NCI-H2196 treated with DMSO at 0.1 percent for 48 hours (cell line): Measurements from ENCODE around the gene CLCN5.
A peak's percentile ranks its signal among the peaks of the same experiment; 100 is the strongest.

Experiments used
- DNase-seq: peaks from one replicate; lab custom pipeline; 2025; ENCODE audit not compliant: unreplicated experiment; lab: John Stamatoyannopoulos, UW

CLCN5 gene

GRCh38 chrX:49922291-49923241, at the start of gene CLCN5:
Gene CLCN5 (plus strand): TSS chrX:49922596. CDS start chrX:49925299, 2,703 bp downstream.
- peak; percentile 78 for DNase-seq

GRCh38 chrX:49876750-49877149, 45.6 kb upstream of the CLCN5 start:
- no peak for DNase-seq

- DNase-seq = no peak
Measured at GRCh38 chrX:49877397-49878101, 44.8 kb upstream of the CLCN5 start.

- no peak for DNase-seq
Measured at GRCh38 chrX:49878128-49878833, 44.1 kb upstream of the CLCN5 start.

- peak; percentile 30 for DNase-seq
Measured at GRCh38 chrX:49878834-49879655, 43.4 kb upstream of the CLCN5 start, which contains the start of gene USP27X. Gene USP27X (plus strand): TSS chrX:49879484. CDS start chrX:49880308, 824 bp downstream.

- no peak for DNase-seq
Measured at GRCh38 chrX:49879656-49880277, 42.6 kb upstream of the CLCN5 start.

- no peak for DNase-seq
Measured at GRCh38 chrX:49880668-49881067, 41.7 kb upstream of the CLCN5 start.

- peak; percentile 39 for DNase-seq
Measured at GRCh38 chrX:49884290-49884862, 38.0 kb upstream of the CLCN5 start.

- DNase-seq = no peak
Measured at GRCh38 chrX:49892542-49892941, 29.9 kb upstream of the CLCN5 start.

- no peak for DNase-seq
Measured at GRCh38 chrX:49896951-49897350, 25.4 kb upstream of the CLCN5 start.

GRCh38 chrX:49901048-49901447, 21.3 kb upstream of the CLCN5 start:
- peak; percentile 29 for DNase-seq

- DNase-seq = peak; percentile 67
Measured at GRCh38 chrX:49910344-49910743, 12.1 kb upstream of the CLCN5 start.

GRCh38 chrX:49912086-49912485, 10.3 kb upstream of the CLCN5 start:
- no peak for DNase-seq

GRCh38 chrX:49912861-49913260, 9.5 kb upstream of the CLCN5 start:
- no peak for DNase-seq

GRCh38 chrX:49915361-49916222, 6.8 kb upstream of the CLCN5 start:
- DNase-seq = peak; percentile 6

GRCh38 chrX:49919617-49920016, 2.8 kb upstream of the CLCN5 start:
- DNase-seq = peak; percentile 5

- no peak for DNase-seq
Measured at GRCh38 chrX:49921109-49921508, 1.3 kb upstream of the CLCN5 start.

- no peak for DNase-seq
Measured at GRCh38 chrX:49925176-49925575, 2.8 kb downstream of the CLCN5 start.

GRCh38 chrX:49930039-49930438, 7.6 kb downstream of the CLCN5 start:
- DNase-seq = no peak
